Thyroid gland (tissue), 4 donors: ENCODE data around the gene KNL1.
A peak's percentile ranks its signal among the peaks of the same experiment; 100 is the strongest.

ENCODE experiments used
- CTCF ChIP-seq, 6 experiments: fragments of 200-600 bp in 3 of 6; fragments of 450-650 bp in 3 of 6; sonication (generic) in 3 of 6; IDR thresholded peaks; one replicate each; pipeline ENCODE4 v1.5.1; 2016 to 2019; ENCODE audit warnings: antibody characterized with exemption in 6 of 6, mild to moderate bottlenecking in 2 of 6, inconsistent platforms in 1 of 6, moderate library complexity in 1 of 6
- POLR2A ChIP-seq, 2 donors: fragments of 450-650 bp; IDR thresholded peaks; one replicate each; pipeline ENCODE4 v1.6.1; 2017; ENCODE audit warnings: antibody characterized with exemption in 2 of 2, mild to moderate bottlenecking in 2 of 2, moderate library complexity in 1 of 2

DNA sequence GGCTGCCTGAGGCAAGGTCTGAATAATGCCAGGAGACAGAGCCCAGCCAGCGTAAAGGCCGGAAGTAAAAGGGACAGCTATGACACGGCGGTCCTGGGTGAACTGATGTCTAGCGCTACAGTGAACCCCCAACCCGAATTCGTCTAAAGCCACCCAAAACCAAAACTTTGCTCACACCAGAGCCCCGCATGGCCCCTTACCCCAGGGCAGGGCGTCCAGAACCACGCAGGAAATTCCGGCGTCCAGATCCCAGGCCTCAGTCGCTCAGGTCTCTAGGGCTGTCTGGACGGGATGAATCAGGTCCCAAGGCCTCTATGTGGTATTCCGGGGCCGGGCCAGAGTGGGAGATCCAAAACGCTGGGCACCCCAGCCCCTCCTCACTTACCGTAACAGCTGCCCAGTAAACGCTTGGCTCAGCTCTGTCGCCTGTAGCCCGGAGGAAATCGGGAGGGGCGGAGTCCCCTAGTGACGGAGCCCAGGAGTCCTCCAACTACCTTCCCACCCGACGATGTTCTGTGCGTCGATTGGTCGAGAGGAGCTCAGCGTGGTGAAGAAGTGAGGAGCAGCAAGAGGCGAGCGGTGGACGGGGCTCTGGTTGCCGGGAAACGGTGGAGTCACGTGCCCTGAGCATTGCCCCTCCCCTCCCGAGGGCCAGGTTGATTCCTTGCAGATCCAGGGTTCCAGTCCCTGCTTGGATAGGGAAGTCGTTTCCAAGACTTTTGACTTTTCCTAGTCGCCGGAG, 29.3 kb upstream of the KNL1 start, which contains the start of gene CCDC32:
- TF ChIP-seq POLR2A (IDR thresholded peaks at IDR 0.05) (peak in 1 of 2 donors; percentile 91), CTCF (IDR thresholded peaks at IDR 0.05) (no peak)
